Limb (tissue), 2 donors: ENCODE measurements around the gene KDM4F.
"Not testable (repeated sequence)": the region's sequence is repeated elsewhere in the genome, so short reads cannot be mapped to it uniquely, and the experiment has no call there.

Experiments
- DNase-seq, 2 donors: peaks; one replicate each; pipeline ENCODE4 v3.0.0-alpha.2; 2016; ENCODE audit errors: extremely low spot score in 2 of 2

KDM4F gene

GRCh38 chr11:95049122-95049521 is at the start of gene KDM4F:
KDM4F (plus strand) TSS chr11:95049422.
- DNase-seq = not testable (repeated sequence)

- no peak for DNase-seq
Observed at GRCh38 chr11:95003716-95004115, 45.5 kb upstream of the KDM4F start.

GRCh38 chr11:95005642-95006041 is 43.6 kb upstream of the KDM4F start:
- no peak for DNase-seq

DNA sequence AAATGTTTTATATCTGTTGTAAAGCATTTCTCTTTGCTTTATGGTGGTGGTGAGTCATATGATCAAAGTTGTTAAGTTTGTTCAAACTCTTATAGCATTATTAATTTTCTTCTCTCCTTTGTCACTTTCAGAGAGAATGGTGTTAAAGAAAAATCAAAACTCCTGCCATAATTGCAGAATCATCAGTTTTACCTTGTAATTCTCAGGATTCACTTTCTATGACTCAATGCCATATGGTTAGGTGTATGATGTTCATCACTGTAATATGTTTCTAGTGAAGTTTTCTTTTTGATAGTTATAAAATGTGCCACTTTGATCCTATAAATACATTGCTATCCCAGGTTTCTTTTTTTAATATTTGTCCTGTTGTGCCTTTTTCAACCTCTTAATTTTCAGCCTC is 37.8 kb upstream of the KDM4F start:
- DNase-seq = no peak

GRCh38 chr11:95014184-95014821 is 34.9 kb upstream of the KDM4F start:
- DNase-seq = no peak

- no peak for DNase-seq
Observed at GRCh38 chr11:95016139-95016538, 33.1 kb upstream of the KDM4F start.

- DNase-seq = not testable (repeated sequence)
Observed at GRCh38 chr11:95021468-95021867, 27.8 kb upstream of the KDM4F start.

DNA sequence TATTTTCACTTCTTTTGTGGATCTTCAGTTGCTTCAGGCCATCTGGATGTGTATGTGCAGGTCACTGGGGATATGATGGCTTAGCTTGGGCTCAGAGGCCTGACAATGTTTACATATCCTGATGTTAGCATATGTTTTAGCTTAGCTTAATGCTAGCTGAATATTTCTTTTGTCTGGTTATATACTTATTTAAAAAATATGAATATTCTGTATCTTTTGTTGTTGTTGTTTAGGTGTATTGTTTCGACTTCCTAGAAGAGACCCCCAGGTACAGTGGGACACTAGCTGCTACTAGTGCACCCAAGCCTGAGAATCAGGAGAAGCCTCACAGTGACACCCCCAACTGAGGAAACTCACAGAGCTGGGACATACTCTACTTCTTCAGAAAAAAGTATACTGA is 24.3 kb upstream of the KDM4F start, which contains the start of gene KDM4E:
KDM4E (plus strand) TSS at position 301 of the 400 bp plus-strand sequence. CDS start 300 bp downstream, outside the sequence.
- no peak for DNase-seq

DNA sequence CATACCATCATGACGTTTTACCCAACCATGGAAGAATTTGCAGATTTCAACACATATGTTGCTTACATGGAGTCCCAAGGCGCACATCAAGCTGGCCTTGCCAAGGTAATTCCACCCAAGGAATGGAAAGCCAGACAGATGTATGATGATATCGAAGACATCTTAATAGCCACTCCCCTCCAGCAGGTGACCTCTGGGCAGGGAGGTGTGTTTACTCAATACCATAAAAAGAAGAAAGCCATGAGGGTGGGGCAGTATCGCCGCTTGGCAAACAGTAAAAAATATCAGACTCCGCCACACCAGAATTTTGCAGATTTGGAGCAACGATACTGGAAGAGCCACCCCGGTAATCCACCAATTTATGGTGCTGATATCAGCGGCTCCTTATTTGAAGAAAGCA is 23.6 kb upstream of the KDM4F start:
- not testable (repeated sequence) for DNase-seq

DNA sequence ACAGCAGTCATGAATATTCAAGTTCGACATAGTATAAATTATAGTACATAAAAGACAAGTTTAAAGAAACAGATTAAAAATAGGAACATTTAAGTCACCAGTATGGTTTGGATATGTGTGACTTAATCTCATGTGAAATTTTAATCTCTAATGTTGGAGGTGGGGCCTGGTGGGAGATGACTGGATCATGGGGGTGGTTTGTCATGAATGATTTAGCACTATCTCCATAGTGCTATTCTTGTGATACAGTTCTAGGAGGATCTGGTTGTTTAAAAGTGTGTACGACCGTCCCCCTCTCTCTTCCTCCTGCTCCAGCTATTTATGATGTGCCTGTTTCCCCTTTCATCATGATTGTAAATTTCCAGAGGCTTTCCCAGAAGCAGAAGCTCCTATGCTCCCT is 20.9 kb upstream of the KDM4F start:
- DNase-seq = no peak

- no peak for DNase-seq
Observed at GRCh38 chr11:95033051-95033450, 16.2 kb upstream of the KDM4F start.

- DNase-seq = no peak
Observed at GRCh38 chr11:95035316-95035715, 13.9 kb upstream of the KDM4F start.

GRCh38 chr11:95037356-95038035 is 11.7 kb upstream of the KDM4F start:
- DNase-seq = peak in 1 of 2 donors; percentile 45

GRCh38 chr11:95042239-95042638 is 7.0 kb upstream of the KDM4F start:
- no peak for DNase-seq

- no peak for DNase-seq
Observed at GRCh38 chr11:95042906-95043305, 6.3 kb upstream of the KDM4F start.

DNA sequence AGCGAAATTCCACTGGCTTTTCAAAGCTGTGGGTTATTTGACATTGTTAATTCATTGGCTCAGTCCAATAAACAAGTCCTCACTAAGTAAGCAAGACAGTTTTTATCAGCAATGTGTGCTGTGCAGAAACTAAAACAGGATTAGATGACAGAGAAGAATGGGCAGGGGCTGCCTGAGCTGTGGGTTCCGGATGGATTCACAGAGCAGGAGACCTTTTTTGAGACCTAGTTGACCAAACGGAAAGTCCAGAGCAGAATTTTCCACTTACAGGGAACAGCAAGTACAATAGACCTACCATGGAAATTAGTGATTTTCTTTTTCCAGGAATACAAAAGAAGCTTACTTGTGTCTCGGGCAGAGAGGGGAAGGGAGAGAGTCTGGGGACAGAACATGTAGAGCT is 5.2 kb upstream of the KDM4F start:
- no peak for DNase-seq

DNA sequence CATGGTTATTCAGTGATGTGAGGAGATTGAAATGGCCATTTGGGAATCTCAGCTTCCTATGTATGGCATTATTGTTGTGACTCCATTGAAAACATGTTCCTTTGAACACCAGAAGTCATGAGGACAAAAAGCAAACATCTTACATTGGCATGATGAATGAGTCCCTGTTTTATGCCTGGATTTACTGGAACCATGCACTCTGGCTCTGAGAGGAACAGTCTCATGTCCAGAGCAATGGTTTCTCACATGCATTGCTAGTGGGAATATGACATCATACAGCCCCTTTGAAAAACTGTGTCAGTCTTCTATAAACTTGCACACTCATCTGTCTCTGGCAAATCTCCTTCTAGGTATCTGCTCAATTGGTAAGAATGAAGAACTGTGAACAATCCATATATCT is 3.4 kb upstream of the KDM4F start:
- no peak for DNase-seq

- DNase-seq = no peak
Observed at GRCh38 chr11:95050595-95051202, 1.5 kb downstream of the KDM4F start.

- DNase-seq = no peak
Observed at GRCh38 chr11:95054356-95054755, 5.1 kb downstream of the KDM4F start.

- DNase-seq = no peak
Observed at GRCh38 chr11:95055283-95055897, 6.2 kb downstream of the KDM4F start.

GRCh38 chr11:95057959-95058358 is 8.7 kb downstream of the KDM4F start:
- no peak for DNase-seq

- no peak for DNase-seq
Observed at GRCh38 chr11:95058621-95059020, 9.4 kb downstream of the KDM4F start.
